Esophagus muscularis mucosa (tissue), 4 donors: ENCODE measurements around the gene PTPN7. TPM values are rescaled to one million over a fixed set of nuclear protein-coding genes. Genes with fewer than 3 reads are reported as not detected.

ENCODE experiments used
- DNase-seq: peaks from one replicate; pipeline ENCODE4 v3.0.0-alpha.2; 2017; ENCODE audit errors: extremely low spot score
- H3K27ac ChIP-seq, 4 donors: fragments of 200-600 bp; sonication (generic); replicated peaks in 1 of 4; 1 replicate in 3 of 4; 2 replicates in 1 of 4; pipeline ENCODE4 v1.5.1; 2016 to 2019; ENCODE audit warnings: mild to moderate bottlenecking in 1 of 4
- H3K27me3 ChIP-seq, 4 donors: fragments of 200-600 bp; sonication (generic); one replicate each; pipeline versions ENCODE4 v1.5.1 to v1.6.0; 2016 to 2019
- H3K36me3 ChIP-seq, 4 donors: fragments of 200-600 bp; sonication (generic); one replicate each; pipeline ENCODE4 v1.5.1; 2016 to 2019
- H3K4me1 ChIP-seq, 4 donors: fragments of 200-600 bp; sonication (generic); one replicate each; pipeline ENCODE4 v1.5.1; 2016 to 2019
- H3K4me3 ChIP-seq, 4 donors: fragments of 200-600 bp; sonication (generic); 1 replicate in 2 of 4; 2 replicates in 2 of 4; pipeline ENCODE4 v1.5.1; 2016 to 2019; ENCODE audit warnings: mild to moderate bottlenecking in 4 of 4, moderate library complexity in 1 of 4
- H3K9me3 ChIP-seq, 4 donors: fragments of 200-600 bp; sonication (generic); 1 replicate in 3 of 4; 2 replicates in 1 of 4; pipeline ENCODE4 v1.5.1; 2016 to 2019
- EP300 ChIP-seq: sonication (generic); formaldehyde crosslinking; IDR thresholded peaks from one replicate; pipeline ENCODE4 v1.6.1; 2017; ENCODE audit warnings: antibody characterized with exemption
- POLR2A ChIP-seq: fragments of 450-650 bp; IDR thresholded peaks from one replicate; pipeline ENCODE4 v1.6.1; 2017; ENCODE audit warnings: antibody characterized with exemption, moderate library complexity, mild to moderate bottlenecking, low read depth
- POLR2AphosphoS5 ChIP-seq, 2 donors: sonication (generic); formaldehyde crosslinking; IDR thresholded peaks; one replicate each; pipeline ENCODE4 v1.6.1; 2017; ENCODE audit warnings: antibody characterized with exemption in 2 of 2
- WGBS: methylation state at CpG from one replicate; pipeline ENCODE4 v1.1.5; 2018; 5-methylcytosine and 5-hydroxymethylcytosine counted together
- intact Hi-C: fragments of 100-400 bp; cut with DNase I; formaldehyde crosslinking; loops from one replicate; pipeline ENCODE4 v1.15.1; 2023
- total RNA-seq, 4 donors: library from RNA; depleted of rRNA; stranded (reverse); fragments of >200 nt; gene quantifications; one replicate each; pipeline versions ENCODE4 v1.1.0 to v1.2.1, GENCODE V29; 2016
- TF ChIP-seq, protein P1 (sequence below), 3 experiments: fragments of 200-600 bp in 2 of 3; fragments of 450-650 bp in 1 of 3; sonication (generic) in 2 of 3; IDR thresholded peaks; one replicate each; pipeline ENCODE4 v1.5.1; 2017 to 2019; ENCODE audit warnings: antibody characterized with exemption in 3 of 3, mild to moderate bottlenecking in 2 of 3, moderate library complexity in 1 of 3

Gene PTPN7
- total RNA-seq, 4 donors from 2014 or later: 0.78 to 2.5 (median 1.3) TPM

DNA sequence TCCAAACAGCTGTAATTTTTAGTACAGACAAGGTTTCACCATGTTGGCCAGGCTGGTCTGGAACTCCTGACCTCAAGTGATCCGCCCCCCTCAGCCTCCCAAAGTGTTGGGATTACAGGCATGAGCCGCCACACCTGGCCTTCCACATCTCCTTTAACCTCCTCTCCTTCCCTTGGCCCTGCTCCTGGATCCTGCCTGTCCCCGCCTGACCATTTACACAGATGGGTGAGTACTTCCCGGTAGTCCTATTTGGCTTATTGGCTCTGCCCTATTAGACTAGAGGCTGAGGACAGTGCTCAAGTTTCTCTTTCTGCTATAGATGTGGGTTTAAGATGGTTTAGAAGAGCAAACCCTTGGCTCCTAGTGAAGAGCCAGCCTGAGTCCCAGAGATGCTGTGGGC is 7.1 kb downstream of the PTPN7 start:
- no peak overlapping the region for H3K27ac ChIP-seq
- TF ChIP-seq, protein P1, sequence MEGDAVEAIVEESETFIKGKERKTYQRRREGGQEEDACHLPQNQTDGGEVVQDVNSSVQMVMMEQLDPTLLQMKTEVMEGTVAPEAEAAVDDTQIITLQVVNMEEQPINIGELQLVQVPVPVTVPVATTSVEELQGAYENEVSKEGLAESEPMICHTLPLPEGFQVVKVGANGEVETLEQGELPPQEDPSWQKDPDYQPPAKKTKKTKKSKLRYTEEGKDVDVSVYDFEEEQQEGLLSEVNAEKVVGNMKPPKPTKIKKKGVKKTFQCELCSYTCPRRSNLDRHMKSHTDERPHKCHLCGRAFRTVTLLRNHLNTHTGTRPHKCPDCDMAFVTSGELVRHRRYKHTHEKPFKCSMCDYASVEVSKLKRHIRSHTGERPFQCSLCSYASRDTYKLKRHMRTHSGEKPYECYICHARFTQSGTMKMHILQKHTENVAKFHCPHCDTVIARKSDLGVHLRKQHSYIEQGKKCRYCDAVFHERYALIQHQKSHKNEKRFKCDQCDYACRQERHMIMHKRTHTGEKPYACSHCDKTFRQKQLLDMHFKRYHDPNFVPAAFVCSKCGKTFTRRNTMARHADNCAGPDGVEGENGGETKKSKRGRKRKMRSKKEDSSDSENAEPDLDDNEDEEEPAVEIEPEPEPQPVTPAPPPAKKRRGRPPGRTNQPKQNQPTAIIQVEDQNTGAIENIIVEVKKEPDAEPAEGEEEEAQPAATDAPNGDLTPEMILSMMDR (IDR thresholded peaks at IDR 0.05): no peak
- TF ChIP-seq EP300 (no peak), POLR2A (no peak), POLR2AphosphoS5 (IDR thresholded peaks at IDR 0.05) (no peak)
- H3K27me3 ChIP-seq: peaks cover 0 to 12% (median 0%) of the 10 kb centered on the region in 4 donors
- no peak overlapping the region for H3K4me3 ChIP-seq
- H3K4me1 ChIP-seq: peaks cover 0 to 11% (median 8%) of the 10 kb centered on the region in 4 donors
- DNase-seq: no peak
- WGBS: 97% methylated on average over 4 of the region's 4 CpGs
- intact Hi-C loops: no loop called here
- H3K36me3 ChIP-seq: no peaks in the 10 kb centered on the region
- no peaks in the 10 kb centered on the region for H3K9me3 ChIP-seq

DNA sequence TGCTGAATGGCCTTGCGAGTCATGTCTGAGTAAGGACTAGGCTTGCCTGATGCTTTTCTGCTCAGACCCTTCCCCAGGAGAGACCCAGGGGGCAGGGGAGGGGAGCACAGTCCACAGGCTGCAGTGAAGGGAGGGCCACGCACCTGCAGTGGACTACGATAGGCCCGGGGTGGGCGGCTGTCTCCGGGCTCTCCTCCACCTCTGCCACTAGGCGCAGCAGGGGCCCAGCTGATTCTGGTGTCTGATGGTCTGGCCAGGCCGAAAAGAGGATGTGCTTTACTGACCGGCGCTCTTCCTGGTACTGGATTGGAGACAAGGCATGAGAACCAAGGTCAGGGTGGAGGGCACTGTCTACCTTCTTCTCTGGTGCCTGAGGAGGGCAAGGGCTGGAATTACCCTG is 8.0 kb downstream of the PTPN7 start:
- no peaks in the 10 kb centered on the region for H3K36me3 ChIP-seq
- peaks cover 0 to 11% (median 8%) of the 10 kb centered on the region in 4 donors for H3K4me1 ChIP-seq
- no peaks in the 10 kb centered on the region for H3K9me3 ChIP-seq
- no peak overlapping the region for H3K4me3 ChIP-seq
- DNase-seq: no peak
- intact Hi-C loops: no loop called here
- TF ChIP-seq POLR2AphosphoS5 (IDR thresholded peaks at IDR 0.05) (no peak), POLR2A (no peak), EP300 (no peak)
- TF ChIP-seq, protein P1 (IDR thresholded peaks at IDR 0.05): no peak
- 100% methylated on average over 3 of the region's 10 CpGs for WGBS
- H3K27me3 ChIP-seq: peaks cover 0 to 12% (median 0%) of the 10 kb centered on the region in 4 donors
- H3K27ac ChIP-seq: no peak overlapping the region

DNA sequence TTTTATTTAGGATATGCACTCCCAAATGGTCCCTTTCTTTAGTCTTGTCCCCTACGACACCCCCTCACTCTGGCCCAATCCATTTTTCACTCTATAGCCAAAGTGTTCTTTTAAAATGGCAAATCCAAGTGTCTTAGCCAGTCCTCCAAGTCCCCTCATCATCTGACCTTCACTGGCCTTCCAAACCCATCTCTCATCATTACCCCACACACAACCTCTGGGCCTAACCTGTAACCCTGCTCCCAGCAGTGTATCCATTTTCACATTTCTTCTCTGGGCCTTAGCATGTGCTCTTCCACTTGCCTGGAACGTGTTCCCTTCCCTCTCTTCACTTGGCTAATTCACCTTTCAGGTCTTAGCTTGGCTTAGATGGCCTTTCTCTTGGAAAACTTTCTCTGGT is 9.4 kb downstream of the PTPN7 start:
- WGBS: 85% methylated on average over 2 of the region's 2 CpGs
- Histone ChIP-seq H3K36me3 (no peaks in the 10 kb centered on the region), H3K9me3 (no peaks in the 10 kb centered on the region), H3K27ac (no peak overlapping the region), H3K27me3 (peaks cover 0 to 12% (median 0%) of the 10 kb centered on the region in 4 donors), H3K4me3 (no peak overlapping the region), H3K4me1 (peaks cover 0 to 11% (median 8%) of the 10 kb centered on the region in 4 donors)
- intact Hi-C loops: no loop called here
- TF ChIP-seq EP300: no peak
- TF ChIP-seq POLR2A: no peak
- TF ChIP-seq, protein P1 (IDR thresholded peaks at IDR 0.05): no peak
- TF ChIP-seq POLR2AphosphoS5 (IDR thresholded peaks at IDR 0.05): no peak
- no peak for DNase-seq

DNA sequence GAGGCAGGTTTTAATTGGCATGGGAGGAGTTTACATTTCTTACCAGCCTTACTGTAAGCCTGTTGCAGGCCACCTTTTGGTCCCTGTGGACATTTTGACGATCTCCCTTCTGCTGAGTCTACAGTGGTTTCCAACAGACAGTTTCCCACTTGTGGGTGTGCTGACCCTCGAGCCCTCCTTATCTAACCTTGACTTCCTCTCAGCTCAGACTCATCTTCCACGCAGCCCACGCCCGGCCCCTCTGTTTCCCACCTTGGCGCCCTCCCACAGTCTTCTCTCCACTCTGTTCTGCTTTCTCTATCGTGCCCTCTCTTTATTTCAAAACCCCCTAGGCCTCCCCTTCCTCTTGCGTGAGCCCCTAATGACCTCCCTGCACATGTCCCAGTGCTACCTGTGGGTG is 9.8 kb downstream of the PTPN7 start:
- no peak overlapping the region for H3K4me3 ChIP-seq
- no peaks in the 10 kb centered on the region for H3K36me3 ChIP-seq
- H3K4me1 ChIP-seq: peaks cover 0 to 12% (median 11%) of the 10 kb centered on the region in 4 donors
- DNase-seq: no peak
- no peaks in the 10 kb centered on the region for H3K9me3 ChIP-seq
- intact Hi-C loops: no loop called here
- no peak overlapping the region for H3K27ac ChIP-seq
- peaks cover 0 to 12% (median 0%) of the 10 kb centered on the region in 4 donors for H3K27me3 ChIP-seq
- TF ChIP-seq EP300 (no peak), POLR2A (no peak)
- TF ChIP-seq, protein P1 (IDR thresholded peaks at IDR 0.05): no peak
- 94% methylated on average over 8 of the region's 8 CpGs for WGBS

DNA sequence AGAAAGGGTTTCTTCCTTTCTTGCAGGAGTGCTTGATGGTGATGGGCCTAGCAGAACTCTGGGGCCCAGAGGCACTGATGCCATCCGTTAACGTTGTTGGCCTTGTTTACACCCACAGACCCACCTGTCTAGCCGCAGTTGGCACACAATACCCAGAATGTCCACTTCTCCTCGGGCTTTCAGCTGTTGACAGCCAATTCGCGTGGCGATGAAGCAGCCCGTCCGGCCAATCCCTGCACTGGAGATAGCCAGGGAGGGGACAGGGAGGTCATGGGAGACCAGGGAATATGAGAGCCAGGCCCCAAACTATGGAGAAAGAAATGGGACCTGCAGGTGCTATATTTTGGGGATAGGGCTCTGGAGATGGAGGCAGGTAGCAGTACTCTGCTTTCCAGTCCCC is 10.2 kb downstream of the PTPN7 start:
- DNase-seq: no peak
- peaks cover 0 to 12% (median 0%) of the 10 kb centered on the region in 4 donors for H3K27me3 ChIP-seq
- TF ChIP-seq POLR2AphosphoS5 (IDR thresholded peaks at IDR 0.05) (no peak), EP300 (no peak), POLR2A (no peak)
- TF ChIP-seq, protein P1 (IDR thresholded peaks at IDR 0.05): no peak

More for the DNA sequence above, 10.2 kb downstream of the PTPN7 start:
- Histone ChIP-seq H3K9me3 (no peaks in the 10 kb centered on the region), H3K4me3 (no peak overlapping the region), H3K27ac (no peak overlapping the region), H3K36me3 (no peaks in the 10 kb centered on the region), H3K4me1 (peaks cover 4 to 14% (median 12%) of the 10 kb centered on the region in 4 donors)
- WGBS: 97% methylated on average over 9 of the region's 9 CpGs
- intact Hi-C loops: no loop called here
